ENCODE results near the gene ADO. TPM values are rescaled to one million over a fixed set of nuclear protein-coding genes. Genes with fewer than 3 reads are reported as not detected.

ADO gene
- total RNA-seq, 2 donors from 2014 or later: 11.5 to 15.4 TPM

DNA sequence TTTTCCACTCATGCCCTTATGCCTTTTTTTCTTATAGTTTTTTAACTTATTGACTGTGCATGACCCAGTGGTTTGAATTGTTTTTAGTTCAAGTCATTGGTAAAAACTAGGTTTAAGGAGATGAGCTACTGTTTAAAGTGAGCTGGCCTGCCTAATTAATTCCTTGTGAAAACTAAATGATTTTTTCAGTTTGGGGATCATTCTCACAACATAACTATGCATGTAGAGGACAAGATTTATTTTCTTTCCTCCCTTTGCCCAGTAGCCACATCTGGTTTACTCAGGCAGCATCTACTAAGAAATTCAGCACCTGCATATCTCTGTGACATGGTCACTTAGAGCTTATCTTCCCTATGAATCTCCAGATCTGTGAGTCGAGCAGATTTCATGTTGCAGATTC, 1.7 kb downstream of the ADO start:
- ATAC-seq (replicated peaks): no peak
- H3K4me3 Mint-ChIP-seq: peak overlapping the region; percentile 94
- H3K36me3 Mint-ChIP-seq (ENCODE audit: low read depth): peaks cover 65% of the 10 kb centered on the region
- H3K9me3 Mint-ChIP-seq: no peaks in the 10 kb centered on the region
- H3K4me1 Mint-ChIP-seq: peaks cover 34% of the 10 kb centered on the region
- H3K27ac Mint-ChIP-seq: peak overlapping the region; percentile 100
- no peaks in the 10 kb centered on the region for H3K27me3 Mint-ChIP-seq

DNA sequence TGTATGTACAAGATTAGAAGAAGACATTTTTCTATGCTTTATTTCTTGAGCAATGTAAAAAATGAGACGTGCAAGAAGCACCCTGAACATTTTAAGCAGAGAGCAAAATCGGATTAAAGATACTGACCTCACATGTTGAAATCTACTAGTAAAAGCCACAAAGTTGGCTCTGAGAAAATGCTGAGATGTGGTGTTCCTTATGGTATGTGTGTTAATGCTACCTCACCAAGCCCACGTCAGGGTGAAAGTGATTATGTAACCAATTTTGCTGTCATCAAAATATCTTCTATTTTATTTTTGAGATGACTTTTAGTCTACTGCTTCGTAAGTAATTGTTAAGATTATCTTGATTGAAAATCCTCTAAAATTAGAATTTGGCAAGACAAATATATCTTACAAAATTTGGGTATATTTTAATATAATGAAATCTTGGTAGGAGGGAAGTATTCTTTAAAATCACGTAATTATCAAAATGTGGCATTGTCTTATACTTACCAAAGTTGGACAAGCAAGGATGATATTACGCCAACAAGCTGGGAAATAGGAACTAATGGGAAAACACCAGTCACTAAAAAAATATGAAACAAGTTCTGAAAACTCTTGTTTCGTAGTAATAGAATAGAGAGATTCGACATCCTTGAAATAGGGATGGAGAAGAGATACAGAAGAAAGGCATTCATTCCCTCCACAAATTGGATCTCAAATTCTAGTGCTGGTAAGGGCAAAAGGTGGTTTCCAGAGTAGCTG, 5.8 kb downstream of the ADO start:
- H3K4me3 Mint-ChIP-seq: peak overlapping the region; percentile 93
- H3K4me1 Mint-ChIP-seq: peaks cover 63% of the 10 kb centered on the region
- no peak for ATAC-seq (replicated peaks)
- H3K27me3 Mint-ChIP-seq: no peaks in the 10 kb centered on the region
- peaks cover 96% of the 10 kb centered on the region for H3K36me3 Mint-ChIP-seq (ENCODE audit: low read depth)
- peak overlapping the region; percentile 95 for H3K27ac Mint-ChIP-seq
- no peaks in the 10 kb centered on the region for H3K9me3 Mint-ChIP-seq

DNA sequence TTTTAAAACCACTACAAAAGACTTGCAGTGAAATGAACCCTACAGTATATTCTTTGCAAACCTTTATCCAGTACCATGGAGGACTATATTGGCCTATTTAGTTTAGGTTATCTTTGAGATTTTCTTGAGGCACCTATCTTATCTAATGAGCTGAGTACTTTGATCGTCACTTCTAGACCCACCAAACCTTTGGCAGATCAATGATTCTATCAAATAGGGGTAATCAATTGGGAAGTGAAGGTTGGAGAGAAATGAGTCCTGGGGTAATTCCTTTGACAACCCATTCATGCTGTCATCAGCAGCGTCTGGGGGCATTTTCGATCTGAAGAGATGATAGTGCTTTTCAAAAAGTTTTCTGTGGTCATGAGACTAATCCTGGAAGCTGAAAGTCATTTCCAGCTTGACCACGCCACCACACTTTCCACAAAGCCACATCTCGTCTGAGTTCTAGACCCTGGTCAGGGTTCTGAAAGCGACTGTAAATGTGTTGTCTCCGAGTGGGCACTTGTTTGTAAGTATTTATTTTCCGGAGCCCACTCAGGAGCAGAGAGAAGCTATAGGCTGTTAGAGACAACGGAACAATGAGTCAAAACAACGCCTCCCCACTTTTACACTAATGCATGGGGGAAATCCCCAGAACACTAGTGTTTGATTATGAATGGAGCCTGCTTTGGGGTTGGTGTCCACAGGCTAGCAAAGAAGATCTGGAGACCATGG, 6.8 kb downstream of the ADO start:
- peak; percentile 75 for ATAC-seq (replicated peaks)
- Mint-ChIP-seq H3K4me3 (peak overlapping the region; percentile 93), H3K36me3 (ENCODE audit: low read depth) (peaks cover 97% of the 10 kb centered on the region), H3K4me1 (peaks cover 60% of the 10 kb centered on the region), H3K9me3 (no peaks in the 10 kb centered on the region), H3K27me3 (no peaks in the 10 kb centered on the region), H3K27ac (peak overlapping the region; percentile 95)

DNA sequence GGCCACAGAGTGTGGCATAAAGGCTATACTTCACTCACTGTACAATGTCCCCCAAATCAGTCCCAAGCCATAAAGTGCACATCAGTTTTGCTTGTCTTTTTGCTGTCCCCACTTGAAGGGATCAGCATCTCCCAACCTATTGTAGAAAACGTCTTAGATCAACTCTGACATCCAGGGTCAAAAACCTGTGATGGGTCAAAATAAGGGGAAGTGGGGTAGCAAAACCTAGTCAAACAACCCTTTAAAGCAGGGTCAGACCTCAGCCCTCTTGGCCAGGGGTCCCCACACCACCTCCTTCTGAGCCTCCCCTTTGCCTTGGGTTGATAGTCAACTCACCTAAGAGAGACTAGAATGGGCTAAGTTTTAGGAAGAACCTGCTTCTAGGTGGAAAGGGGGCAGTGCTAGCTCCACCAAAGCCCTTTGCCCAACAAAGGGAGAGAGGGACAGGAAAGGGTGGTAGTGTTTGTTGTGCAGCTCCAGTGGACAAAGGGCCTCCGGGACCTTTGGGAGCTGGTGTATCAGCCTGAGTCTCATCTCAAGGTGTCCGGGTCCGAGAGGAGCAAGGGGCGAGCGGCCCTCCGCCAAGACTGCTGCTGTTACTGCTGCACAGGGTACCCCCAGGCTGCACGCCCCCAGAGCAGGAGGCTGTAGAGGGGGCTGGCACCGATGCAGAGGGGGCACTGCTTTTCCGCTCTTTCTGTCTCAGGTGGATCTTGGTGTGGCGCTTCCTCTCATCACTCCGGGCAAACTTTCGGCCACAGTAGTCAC, 8.3 kb downstream of the ADO start:
- Mint-ChIP-seq H3K4me3 (peak overlapping the region; percentile 93), H3K9me3 (no peaks in the 10 kb centered on the region), H3K4me1 (peaks cover 46% of the 10 kb centered on the region), H3K27ac (peak overlapping the region; percentile 95), H3K36me3 (ENCODE audit: low read depth) (peaks cover 97% of the 10 kb centered on the region), H3K27me3 (no peaks in the 10 kb centered on the region)
- ATAC-seq (replicated peaks): no peak

DNA sequence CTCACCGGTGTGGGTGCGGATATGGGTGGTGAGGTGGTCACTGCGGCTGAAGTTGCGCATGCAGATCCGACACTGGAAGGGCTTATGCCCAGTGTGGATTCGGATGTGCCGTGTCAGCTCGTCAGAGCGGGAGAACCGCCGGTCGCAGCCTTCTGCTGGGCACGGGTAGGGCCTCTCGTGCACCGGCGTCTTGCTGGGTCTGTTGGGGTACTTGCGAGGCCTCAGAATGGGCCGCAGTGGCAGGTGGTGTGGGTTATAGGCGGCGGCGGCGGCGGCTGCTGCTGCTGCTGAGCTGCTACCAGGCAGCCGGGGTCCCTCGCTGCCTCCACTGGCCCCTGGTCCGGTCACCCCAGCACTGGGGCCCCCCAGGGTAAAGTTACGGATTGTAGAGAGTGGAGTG, 8.9 kb downstream of the ADO start:
- Mint-ChIP-seq H3K36me3 (ENCODE audit: low read depth) (peaks cover 91% of the 10 kb centered on the region), H3K9me3 (no peaks in the 10 kb centered on the region), H3K27ac (peak overlapping the region; percentile 95), H3K27me3 (no peaks in the 10 kb centered on the region), H3K4me1 (peaks cover 41% of the 10 kb centered on the region), H3K4me3 (peak overlapping the region; percentile 93)
- no peak for ATAC-seq (replicated peaks)

DNA sequence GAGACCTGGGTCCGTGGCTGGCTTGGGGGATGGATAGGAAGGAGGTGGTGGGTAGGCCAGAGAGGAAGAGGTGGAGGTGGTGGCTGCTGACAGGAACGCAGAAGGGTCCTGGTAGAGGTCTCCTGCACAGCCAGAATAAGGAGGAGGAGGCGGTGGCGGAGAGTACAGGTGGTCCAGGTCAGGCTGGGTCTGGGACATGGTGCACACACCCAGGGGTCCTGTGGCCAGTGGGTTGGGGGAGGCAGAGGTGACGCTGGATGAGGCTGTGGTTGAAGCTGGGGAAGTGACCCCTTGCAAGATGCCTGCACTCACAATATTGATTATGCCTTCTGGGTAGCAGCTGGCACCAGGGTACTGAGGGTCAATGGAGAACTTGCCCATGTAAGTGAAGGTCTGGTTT, 9.5 kb downstream of the ADO start:
- peaks cover 37% of the 10 kb centered on the region for H3K4me1 Mint-ChIP-seq
- peak overlapping the region; percentile 93 for H3K4me3 Mint-ChIP-seq
- peaks cover under 1% of the 10 kb centered on the region for H3K27me3 Mint-ChIP-seq
- peaks cover 86% of the 10 kb centered on the region for H3K36me3 Mint-ChIP-seq (ENCODE audit: low read depth)
- peak overlapping the region; percentile 95 for H3K27ac Mint-ChIP-seq
- ATAC-seq (replicated peaks): no peak
- H3K9me3 Mint-ChIP-seq: no peaks in the 10 kb centered on the region

DNA sequence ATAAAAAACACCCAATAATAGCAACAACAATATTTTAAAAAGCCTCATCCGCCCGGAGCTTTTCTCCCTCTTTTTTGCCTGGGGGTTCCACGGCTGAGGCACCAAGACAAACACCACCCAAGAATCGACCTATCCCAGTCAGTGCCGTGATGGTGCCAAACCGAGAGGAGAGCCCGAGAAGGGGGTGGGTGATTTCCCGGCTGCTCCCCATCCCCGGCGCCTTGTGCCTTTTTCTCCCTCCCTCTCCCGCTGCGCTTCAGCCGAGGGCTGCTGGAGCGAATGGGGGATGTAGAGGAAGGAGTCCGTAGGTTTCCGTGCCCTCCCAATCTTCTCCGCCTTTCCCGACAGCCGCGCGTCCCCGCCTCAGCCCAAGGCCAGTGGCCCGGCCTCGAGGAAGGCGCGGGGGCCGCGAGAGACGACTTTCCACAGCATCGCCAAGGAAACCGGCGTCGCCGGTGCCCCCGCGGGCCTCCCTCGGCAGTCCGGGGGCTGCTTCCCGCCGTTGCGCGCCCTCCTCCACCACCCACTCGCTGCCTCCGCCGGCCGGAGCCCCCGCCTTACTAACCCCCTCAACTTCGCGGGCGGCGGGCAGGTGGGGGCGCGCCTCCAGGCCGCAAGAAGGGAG, 10.3 kb downstream of the ADO start:
- Mint-ChIP-seq H3K27me3 (peaks cover 7% of the 10 kb centered on the region), H3K4me3 (peak overlapping the region; percentile 93), H3K36me3 (ENCODE audit: low read depth) (peaks cover 80% of the 10 kb centered on the region), H3K4me1 (peaks cover 37% of the 10 kb centered on the region), H3K27ac (peak overlapping the region; percentile 95), H3K9me3 (no peaks in the 10 kb centered on the region)
- no peak for ATAC-seq (replicated peaks)

DNA sequence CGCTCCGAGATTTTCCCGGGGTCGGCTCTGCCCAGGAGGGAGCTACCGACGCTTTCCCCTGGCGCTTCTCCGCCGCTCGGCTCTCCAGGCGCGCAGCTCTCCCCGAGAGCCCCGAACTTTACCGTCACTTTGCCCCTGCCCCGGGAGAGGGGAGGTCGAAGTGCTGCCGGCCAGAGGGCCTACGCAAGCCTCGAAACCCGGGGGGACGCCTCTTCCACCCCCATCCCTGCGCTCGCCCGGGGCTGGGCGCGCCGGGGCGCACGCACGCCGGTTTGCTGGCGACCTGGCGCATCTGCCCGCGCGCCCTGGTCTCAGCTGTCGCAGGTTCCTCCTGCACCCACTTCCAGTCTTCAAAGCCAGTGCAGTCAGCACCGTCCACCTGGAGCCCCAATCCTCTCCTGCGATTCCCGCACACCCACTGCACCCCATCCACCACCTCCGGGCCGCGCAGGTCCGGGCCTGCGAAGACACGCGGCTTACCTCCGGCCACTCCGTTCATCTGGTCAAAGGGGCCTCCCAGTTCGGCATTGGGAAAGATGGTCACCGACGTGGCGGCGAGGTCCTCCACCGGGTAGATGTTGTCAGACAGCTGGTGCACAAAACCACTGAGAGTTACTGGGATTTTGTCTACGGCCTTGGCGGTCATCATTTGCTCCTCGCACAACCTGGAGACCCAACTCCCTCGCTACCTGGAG, 11.0 kb downstream of the ADO start:
- peaks cover 35% of the 10 kb centered on the region for H3K4me1 Mint-ChIP-seq
- H3K4me3 Mint-ChIP-seq: peak overlapping the region; percentile 93
- H3K9me3 Mint-ChIP-seq: no peaks in the 10 kb centered on the region
- no peak for ATAC-seq (replicated peaks)
- H3K36me3 Mint-ChIP-seq (ENCODE audit: low read depth): peaks cover 74% of the 10 kb centered on the region
- H3K27me3 Mint-ChIP-seq: peaks cover 12% of the 10 kb centered on the region
- peak overlapping the region; percentile 95 for H3K27ac Mint-ChIP-seq

DNA sequence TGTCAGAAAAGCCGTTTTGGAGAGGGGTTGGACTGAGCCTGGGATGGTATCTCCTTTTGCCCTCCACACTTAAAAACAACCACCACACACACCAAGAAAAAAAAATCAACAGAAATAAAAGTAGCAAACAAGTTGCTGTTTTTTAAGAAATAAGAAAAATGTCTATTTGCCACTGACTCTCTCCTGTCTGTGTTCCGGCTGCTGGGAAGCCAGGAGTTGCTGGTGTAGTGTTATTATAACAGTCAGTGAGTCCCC, 11.5 kb downstream of the ADO start:
- no peak for ATAC-seq (replicated peaks)
- Mint-ChIP-seq H3K9me3 (no peaks in the 10 kb centered on the region), H3K27me3 (peaks cover 17% of the 10 kb centered on the region), H3K36me3 (ENCODE audit: low read depth) (peaks cover 69% of the 10 kb centered on the region), H3K4me1 (peaks cover 31% of the 10 kb centered on the region), H3K27ac (peak overlapping the region; percentile 95), H3K4me3 (peak overlapping the region; percentile 93)

DNA sequence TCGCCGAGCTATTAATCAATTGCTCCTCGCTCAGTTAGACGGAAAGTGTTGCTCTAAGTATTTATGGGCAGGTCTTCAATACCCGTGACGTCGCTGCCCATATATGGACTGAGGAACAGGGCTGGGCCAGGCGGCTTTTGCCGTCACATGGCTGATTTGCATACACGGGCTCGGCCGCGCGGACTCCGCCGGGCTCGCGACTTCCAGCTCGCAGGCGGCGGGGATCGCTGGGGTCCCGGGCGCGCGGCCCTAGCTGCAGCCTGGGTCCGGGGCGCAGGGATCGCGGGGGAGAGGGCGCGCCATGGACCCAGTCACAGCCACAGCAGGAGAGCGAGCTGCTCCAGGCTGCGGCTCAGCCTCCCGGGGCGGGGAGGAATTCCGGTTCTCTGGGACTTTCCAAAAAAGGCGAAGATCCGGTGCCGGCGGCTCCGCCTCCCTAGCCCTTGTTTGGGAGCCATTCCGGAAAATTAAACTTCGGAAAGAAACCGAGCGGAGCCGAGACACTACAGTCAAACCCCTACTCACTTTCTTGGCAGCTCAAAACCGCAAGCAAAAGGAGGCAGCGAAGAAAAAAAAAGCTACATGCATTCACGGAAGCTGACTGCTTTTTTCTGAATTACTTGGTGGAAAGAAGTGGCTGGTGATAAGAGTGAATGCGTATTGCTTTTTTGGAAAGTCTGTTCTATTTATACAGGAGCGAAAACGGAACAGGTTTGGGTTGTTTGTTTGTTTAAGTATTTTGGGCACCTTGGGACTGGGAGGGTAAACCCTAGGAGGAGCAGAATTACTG, 12.0 kb downstream of the ADO start, which contains the start of gene EGR2:
EGR2 (minus strand) TSS at position 36 of the 790 bp plus-strand sequence. CDS start 337 bp downstream, outside the sequence.
- H3K4me3 Mint-ChIP-seq: peak within 1 kb of the TSS; percentile 93
- H3K27me3 Mint-ChIP-seq: peaks cover 18% of the 10 kb centered on the region
- H3K36me3 Mint-ChIP-seq (ENCODE audit: low read depth): peaks cover 64% of the 10 kb centered on the region
- peak within 1 kb of the TSS; percentile 95 for H3K27ac Mint-ChIP-seq
- no peaks in the 10 kb centered on the region for H3K9me3 Mint-ChIP-seq
- H3K4me1 Mint-ChIP-seq: peaks cover 25% of the 10 kb centered on the region
- ATAC-seq (replicated peaks): peak; percentile 76

DNA sequence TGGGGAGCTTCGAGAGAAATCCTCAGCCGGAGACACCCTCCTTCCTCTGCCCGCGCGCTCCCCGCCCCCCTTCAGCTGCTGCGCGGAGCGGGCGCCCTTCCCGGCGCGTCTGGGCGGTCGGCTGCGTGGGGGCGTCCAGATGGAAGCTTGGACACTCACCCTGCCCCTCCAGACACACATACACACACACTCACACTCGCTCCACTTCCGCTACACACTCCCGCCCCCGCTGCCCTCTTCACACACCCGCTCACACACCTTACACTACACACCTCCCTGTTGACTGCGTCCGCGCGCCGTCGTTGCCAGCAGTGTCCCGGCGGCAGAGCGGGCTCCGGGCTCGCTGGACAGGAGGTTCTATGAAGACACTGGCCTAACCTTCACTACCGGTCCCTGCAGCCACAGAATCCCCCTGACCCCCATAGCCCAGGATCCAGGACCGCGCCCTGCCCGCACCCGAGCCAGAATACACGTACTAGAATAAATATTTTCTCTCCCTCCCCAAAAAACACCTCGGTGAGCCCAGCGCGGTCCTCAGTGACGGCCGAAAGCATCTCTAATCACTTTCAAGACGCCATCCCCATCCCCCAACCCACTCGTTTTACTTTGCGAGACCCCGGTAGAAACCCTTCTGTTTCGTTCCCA, 12.7 kb downstream of the ADO start:
- Mint-ChIP-seq H3K4me1 (peaks cover 21% of the 10 kb centered on the region), H3K4me3 (peak overlapping the region; percentile 93), H3K9me3 (no peaks in the 10 kb centered on the region), H3K36me3 (ENCODE audit: low read depth) (peaks cover 56% of the 10 kb centered on the region), H3K27me3 (peaks cover 18% of the 10 kb centered on the region), H3K27ac (peak overlapping the region; percentile 95)
- peak; percentile 8 for ATAC-seq (replicated peaks)

DNA sequence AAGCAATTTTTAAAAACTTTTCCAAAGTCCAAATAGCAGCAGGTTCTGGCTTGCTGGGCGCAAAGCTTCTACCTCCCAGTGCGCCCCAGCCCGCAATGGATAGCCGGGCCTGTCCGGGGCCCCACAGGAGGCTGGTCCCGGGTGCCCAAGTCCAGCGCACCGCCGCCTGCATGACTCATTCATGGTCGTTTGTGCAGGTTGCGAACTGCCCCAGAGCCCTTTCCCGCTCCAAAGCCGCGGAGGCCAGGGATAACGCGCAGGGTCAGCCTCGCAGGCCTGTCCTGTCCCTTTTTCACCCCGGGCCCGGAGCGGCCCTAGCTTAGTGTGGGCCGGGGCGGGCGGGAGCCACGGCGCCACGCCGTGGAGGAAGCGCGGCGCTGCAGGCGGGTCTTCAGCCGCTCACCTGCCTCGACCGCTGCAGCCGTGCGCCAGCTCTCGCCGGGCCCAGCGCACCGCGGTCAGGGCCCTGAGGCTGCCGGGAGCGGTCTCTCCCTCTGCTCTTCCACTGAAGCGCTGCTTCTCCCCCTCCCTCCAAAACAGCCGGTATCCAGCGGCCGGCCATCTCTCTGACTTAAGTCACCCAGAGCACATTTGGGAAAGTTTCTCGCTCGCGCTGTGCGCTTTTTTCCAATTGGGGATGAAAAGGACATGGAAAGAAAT, 13.4 kb downstream of the ADO start:
- peak overlapping the region; percentile 93 for H3K4me3 Mint-ChIP-seq
- H3K27ac Mint-ChIP-seq: peak overlapping the region; percentile 95

More for the DNA sequence above, 13.4 kb downstream of the ADO start:
- ATAC-seq (replicated peaks): peak; percentile 43
- peaks cover 50% of the 10 kb centered on the region for H3K36me3 Mint-ChIP-seq (ENCODE audit: low read depth)
- H3K27me3 Mint-ChIP-seq: peaks cover 21% of the 10 kb centered on the region
- peaks cover 15% of the 10 kb centered on the region for H3K4me1 Mint-ChIP-seq
- no peaks in the 10 kb centered on the region for H3K9me3 Mint-ChIP-seq
